ENCODE data around the gene QTRT2. TPM values are rescaled to one million over a fixed set of nuclear protein-coding genes. Genes with fewer than 3 reads are reported as not detected.

Gene QTRT2
- total RNA-seq, 2 experiments from 2014 or later, result 44.6 to 46.5 TPM

DNA sequence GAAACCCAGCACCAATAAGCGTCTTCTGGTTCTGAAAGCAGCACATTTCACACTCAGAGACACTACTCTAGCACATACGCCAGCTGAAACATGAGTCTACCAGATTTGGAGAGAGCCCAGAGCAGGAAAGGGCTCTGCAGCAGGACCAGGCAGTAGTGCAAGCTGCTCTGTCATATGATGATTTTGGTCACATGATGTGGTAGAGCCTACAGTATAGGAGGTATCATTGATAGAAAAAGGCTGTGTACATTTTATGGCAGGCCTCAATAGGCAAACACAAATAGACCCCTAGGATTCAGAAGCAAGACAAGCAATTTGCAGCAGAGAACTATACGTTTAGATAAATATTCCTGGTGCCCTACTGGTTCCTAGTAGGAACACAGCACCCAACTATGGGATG is 58.2 kb downstream of the QTRT2 start:
- CTCF ChIA-PET, result no interaction called here
- POLR2A ChIA-PET, result no interaction called here

DNA sequence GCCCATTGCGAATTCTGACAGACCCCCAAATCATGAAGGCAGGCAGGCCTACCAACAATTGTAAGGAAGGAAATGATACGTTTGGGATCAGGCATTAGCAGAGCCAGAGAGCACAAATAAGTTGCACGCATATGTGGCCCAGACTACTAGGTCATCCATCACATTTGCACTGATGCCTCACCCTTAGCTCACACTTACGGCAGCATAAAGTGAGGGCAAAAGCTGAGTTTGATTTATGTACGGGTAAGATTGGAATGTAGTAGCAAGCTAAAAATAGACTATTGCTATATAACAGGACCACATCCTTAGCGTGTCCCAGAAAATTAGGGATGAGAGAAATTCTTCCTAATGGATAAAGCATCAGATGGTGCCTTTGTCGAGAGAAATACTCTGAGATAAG is 58.6 kb downstream of the QTRT2 start:
- ChIA-PET POLR2A (no interaction called here), CTCF (no interaction called here)

DNA sequence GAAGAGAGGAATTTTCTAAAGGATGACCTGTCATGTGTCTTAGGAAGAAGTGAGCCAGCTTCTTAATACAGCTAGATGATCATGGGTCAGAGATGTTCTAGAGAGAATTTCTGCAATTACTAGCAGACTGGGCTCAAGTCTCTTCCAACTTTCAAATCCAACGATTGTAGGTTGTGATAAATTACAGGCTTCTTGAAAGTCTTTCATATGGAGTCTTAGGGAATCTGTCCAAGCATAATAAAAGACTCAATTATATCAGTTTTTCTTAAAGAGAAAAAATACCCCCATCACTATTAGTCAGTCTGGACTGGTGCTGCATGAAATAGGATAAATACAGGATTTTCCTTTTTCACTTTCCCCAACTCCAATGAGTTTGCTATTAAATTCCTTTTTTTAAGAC is 63.2 kb downstream of the QTRT2 start:
- CTCF ChIA-PET, result no interaction called here
- POLR2A ChIA-PET, result no interaction called here

DNA sequence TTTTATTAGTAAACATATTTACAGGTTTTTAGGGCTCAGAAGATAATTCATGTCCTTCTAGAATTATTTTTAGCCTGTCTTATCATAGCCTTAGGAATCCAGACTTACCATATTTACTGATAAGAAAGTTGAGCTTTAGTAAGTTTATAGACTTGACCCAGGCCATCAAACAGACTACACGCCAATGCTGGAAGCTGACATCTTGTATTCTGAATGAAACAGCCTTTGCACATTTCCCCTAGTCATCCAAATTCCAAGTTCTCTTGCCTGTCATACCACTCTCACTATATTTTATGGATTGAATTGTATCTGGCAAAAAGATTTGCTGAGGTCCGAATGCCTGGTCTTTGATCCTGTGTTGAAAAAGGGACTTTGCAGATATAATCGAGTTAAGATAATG is 63.7 kb downstream of the QTRT2 start:
- ChIA-PET CTCF (no interaction called here), POLR2A (no interaction called here)

DNA sequence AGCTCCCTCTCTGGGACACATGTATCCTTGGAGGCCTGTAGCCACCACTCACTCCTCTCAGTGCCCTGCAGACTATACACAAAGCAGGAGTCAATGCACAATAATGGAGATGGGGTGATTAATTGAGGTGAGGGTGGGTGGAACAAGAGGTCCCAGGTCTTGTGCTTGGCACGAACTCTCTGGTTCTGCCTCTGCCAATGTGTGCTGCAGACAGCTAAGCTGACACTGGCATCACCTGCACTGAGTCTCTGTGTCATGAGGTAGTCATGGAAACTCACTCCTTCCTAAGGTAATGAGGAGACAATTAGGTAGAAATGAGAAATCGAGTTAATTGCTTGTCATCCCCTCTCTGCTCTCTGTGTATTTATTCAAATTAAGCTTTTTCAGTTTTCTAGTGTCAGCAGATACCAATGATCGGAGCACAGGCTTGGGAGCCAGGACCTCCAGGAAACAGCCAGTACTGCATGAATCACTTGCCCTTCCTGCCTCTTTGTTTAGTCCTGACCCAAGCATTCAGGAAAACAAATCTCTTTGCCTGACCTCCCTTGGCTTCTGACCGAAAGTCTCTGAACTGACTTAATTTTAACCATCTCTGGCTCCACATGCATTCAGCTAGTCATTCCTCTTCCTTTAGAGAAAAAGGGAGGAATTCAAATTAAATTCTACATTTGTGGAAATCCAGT is 65.6 kb downstream of the QTRT2 start:
- CTCF ChIA-PET, result no interaction called here

DNA sequence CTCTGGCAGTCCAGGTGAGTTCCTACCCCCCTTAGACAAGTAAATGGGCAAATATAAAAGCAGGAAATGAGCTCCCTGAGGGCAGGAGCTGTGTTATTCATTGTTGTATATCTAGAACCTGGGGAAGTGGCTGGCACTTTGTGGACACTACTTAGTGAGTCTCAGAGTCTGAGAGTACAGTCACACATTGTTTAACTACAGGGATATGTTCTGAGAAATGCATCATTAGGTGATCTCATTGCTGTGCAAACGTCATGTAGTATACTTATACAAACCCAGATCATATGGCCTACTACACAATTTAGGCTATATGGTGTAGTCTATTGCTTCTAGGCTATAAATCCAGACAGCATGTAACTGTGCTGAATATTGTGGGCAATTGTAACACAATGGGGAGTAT is 69.9 kb downstream of the QTRT2 start:
- ChIA-PET CTCF (no interaction called here), POLR2A (no interaction called here)

More for the DNA sequence above, 65.6 kb downstream of the QTRT2 start:
- POLR2A ChIA-PET, result no interaction called here

DNA sequence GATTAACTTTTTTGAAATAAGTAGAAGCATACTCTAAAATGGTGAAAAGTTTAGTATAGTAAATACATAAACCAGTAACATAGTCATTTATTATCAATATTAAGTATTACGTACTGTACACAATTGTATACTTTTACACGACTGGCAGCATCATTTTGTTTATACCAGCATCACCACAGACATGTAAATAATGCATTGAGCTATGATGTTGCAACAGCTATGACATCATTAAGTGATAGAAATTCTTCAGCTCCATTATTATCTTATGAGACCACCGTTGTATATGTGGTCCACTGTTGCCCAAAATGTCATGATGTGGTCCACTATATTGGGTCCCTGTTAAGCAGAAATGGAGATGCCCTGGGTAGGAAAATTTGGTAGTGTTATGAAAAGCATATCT is 71.0 kb downstream of the QTRT2 start:
- POLR2A ChIA-PET, result no interaction called here
- CTCF ChIA-PET, result no interaction called here

DNA sequence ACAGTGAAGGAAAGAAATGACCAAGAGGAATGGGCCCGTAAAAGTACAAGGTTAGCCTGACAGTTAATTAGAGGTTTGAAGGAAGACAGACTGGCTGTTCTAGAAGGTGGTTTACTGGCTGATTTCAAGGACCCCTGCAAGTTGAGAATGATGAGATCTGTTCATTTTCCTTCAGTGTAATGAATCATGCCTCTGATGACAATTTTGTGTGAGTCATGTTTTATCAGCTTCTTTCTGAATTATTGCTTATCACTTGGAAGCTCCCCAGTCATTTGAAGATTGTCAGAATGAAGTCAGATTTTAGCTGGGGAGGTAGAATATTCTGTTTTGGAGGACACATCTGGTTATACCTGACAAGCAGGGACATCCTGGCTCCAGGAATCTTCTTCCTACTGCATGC is 71.7 kb downstream of the QTRT2 start:
- CTCF ChIA-PET, result no interaction called here
- POLR2A ChIA-PET, result no interaction called here

DNA sequence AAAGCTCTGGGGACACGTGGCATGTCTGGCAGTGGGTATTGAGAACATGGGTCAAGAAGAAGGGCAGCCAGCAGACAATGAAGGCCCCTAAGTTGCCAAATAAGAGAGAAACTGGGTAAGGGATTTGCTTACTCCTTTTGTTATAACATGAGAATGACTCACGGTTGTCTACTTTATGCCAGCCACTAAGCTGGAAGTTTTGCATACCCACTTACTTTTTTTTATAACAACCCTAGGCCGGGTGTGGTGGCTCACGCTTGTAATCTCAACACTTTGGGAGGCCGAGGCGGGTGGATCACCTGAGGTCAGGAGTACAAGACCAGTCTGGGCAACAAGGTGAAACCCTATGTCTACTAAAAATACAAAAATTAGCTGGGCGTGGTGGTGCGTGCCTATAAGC is 72.3 kb downstream of the QTRT2 start:
- ChIA-PET CTCF (no interaction called here), POLR2A (no interaction called here)

DNA sequence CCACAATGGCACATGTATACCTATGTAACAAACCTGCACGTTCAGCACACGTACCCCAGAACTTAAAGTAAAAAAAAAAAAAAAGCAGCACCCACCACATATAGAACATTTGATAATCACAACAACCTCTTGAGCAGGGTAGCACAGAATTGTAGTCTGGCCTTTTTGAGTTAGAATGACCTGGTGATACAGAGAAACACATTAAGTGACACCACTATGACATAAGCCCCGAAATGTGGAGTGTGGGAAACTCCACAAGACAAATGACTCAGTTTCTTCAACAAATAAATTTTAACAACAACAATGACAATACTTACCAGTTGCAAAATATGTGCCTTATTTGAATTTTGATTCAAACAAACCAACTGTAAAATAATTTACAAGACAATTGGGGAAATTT is 76.0 kb downstream of the QTRT2 start:
- POLR2A ChIA-PET, result no interaction called here
- CTCF ChIA-PET, result no interaction called here

DNA sequence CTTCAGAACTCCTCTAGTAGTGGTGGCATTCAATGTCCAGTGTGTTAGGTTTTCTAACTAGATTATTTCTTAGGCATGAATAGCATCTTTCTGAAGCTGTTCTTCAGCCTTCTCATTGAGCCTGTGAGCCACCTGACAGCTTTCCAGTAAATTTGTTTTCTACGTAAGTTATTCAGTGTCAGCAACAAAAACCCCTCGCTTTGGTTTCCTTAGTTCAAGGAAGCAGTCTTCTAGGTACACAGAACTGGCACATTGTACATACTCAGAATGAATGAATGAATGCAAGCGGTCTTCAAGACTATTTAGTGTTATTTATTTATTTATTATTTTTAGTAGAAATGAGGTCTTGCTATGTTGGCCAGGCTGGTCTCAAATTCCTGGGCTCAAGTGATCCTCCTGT is 77.4 kb downstream of the QTRT2 start:
- CTCF ChIA-PET, result no interaction called here
- POLR2A ChIA-PET, result no interaction called here

Other genes with a start within 250 kb of the QTRT2 start
- gene GRAMD1C, start 217.9 kb upstream of the QTRT2 start, total RNA-seq, result under 1 TPM; 0.21 to 0.34 TPM
- gene ZDHHC23, start 108.7 kb upstream of the QTRT2 start, total RNA-seq, result 1 to 10 TPM; 3.9 to 4.1 TPM
- 1 to 10 TPM; 1.2 to 2.0 TPM for gene CCDC191, start 211 bp upstream of the QTRT2 start, total RNA-seq
- not detected for gene DRD3, start 122.3 kb downstream of the QTRT2 start, total RNA-seq
- 1 to 10 TPM; 1.6 to 2.1 TPM for gene ZNF80, start 180.8 kb downstream of the QTRT2 start, total RNA-seq
- 100 to 1,000 TPM; 206 to 213 TPM for gene TIGIT, start 237.3 kb downstream of the QTRT2 start, total RNA-seq

All from activated CD8-positive, alpha-beta memory T cell treated with anti-CD3 and anti-CD28 coated beads for 36 hours (primary cell).